H1 (cell line): Measurements from ENCODE around the gene SDR39U1.

Source experiments
- BACH1 ChIP-seq: IDR thresholded peaks from 2 replicates; pipeline ENCODE4 v1.6.1; 2012; ENCODE audit warnings: low read length, improper control_type of control experiment
- POLR2A ChIP-seq, 2 experiments: IDR thresholded peaks; 1 replicate in 1 of 2; 2 replicates in 1 of 2; pipeline ENCODE4 v1.6.1; 2011; ENCODE audit warnings: low read depth in 2 of 2, low read length in 2 of 2, mild to moderate bottlenecking in 2 of 2; ENCODE audit errors: control extremely low read depth in 1 of 2
- TBP ChIP-seq: IDR thresholded peaks from 2 replicates; pipeline ENCODE4 v1.6.1; 2011; ENCODE audit warnings: low read depth, low read length, improper control_type of control experiment
- TF ChIP-seq, protein P1 (sequence below): IDR thresholded peaks from 2 replicates; pipeline ENCODE4 v1.6.1; 2011; ENCODE audit warnings: low read length, improper control_type of control experiment
- TF ChIP-seq, protein P2 (sequence below), 3 experiments: IDR thresholded peaks; 1 replicate in 2 of 3; 2 replicates in 1 of 3; pipeline versions ENCODE4 v1.5.1 to v1.6.1; 2011; ENCODE audit warnings: low read length in 3 of 3, mild to moderate bottlenecking in 3 of 3, inconsistent platforms in 2 of 3, low read depth in 1 of 3, moderate library complexity in 1 of 3; ENCODE audit not compliant: insufficient read depth in 1 of 3; ENCODE audit errors: control extremely low read depth in 1 of 3

DNA sequence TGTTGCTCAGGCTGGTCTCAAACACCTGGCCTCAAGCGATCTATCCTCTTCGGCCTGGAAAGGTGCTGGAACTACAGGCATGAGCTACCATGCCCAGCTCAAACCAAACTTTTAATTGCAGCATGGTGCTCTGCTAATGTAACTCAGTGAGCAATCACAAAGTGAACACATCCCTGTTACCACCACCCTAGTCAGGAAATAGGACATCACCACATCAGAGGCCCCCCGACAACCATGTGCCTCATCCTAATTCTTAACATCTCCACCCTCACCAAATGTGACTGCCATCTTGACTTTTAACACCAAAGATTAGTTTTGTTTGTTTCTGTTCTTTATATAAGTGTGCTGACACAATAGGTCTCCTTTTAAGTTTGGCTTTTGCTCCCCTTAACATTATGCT, 22.8 kb upstream of the SDR39U1 start:
- TF ChIP-seq BACH1 (no peak), TBP (no peak), POLR2A (IDR thresholded peaks at IDR 0.05; ENCODE audit: control extremely low read depth in 1 of 2, low read depth in 2 of 2, low read length in 2 of 2) (no peak)
- TF ChIP-seq, protein P1, sequence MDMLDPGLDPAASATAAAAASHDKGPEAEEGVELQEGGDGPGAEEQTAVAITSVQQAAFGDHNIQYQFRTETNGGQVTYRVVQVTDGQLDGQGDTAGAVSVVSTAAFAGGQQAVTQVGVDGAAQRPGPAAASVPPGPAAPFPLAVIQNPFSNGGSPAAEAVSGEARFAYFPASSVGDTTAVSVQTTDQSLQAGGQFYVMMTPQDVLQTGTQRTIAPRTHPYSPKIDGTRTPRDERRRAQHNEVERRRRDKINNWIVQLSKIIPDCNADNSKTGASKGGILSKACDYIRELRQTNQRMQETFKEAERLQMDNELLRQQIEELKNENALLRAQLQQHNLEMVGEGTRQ = no peak
- TF ChIP-seq, protein P2, sequence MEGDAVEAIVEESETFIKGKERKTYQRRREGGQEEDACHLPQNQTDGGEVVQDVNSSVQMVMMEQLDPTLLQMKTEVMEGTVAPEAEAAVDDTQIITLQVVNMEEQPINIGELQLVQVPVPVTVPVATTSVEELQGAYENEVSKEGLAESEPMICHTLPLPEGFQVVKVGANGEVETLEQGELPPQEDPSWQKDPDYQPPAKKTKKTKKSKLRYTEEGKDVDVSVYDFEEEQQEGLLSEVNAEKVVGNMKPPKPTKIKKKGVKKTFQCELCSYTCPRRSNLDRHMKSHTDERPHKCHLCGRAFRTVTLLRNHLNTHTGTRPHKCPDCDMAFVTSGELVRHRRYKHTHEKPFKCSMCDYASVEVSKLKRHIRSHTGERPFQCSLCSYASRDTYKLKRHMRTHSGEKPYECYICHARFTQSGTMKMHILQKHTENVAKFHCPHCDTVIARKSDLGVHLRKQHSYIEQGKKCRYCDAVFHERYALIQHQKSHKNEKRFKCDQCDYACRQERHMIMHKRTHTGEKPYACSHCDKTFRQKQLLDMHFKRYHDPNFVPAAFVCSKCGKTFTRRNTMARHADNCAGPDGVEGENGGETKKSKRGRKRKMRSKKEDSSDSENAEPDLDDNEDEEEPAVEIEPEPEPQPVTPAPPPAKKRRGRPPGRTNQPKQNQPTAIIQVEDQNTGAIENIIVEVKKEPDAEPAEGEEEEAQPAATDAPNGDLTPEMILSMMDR (IDR thresholded peaks at IDR 0.05; ENCODE audit: control extremely low read depth in 1 of 3, insufficient read depth in 1 of 3, low read depth in 1 of 3, low read length in 3 of 3) = no peak
